Karpas-422 (cell line): Measurements from ENCODE around the gene JAZF1. TPM values are rescaled to one million over a fixed set of nuclear protein-coding genes. Genes with fewer than 3 reads are reported as not detected.

ENCODE experiments used
- DNase-seq: peaks from one replicate; pipeline ENCODE4 v3.0.0-alpha.2; 2015
- H2AFZ ChIP-seq: fragments of 200-600 bp; sonication (generic); 2 replicates; pipeline ENCODE4 v1.6.1; 2014; ENCODE audit warnings: antibody characterized with exemption, low read length, mixed read lengths
- H3K27ac ChIP-seq: fragments of 200-600 bp; sonication (generic); 2 replicates; pipeline ENCODE4 v1.5.1; 2014; ENCODE audit warnings: mild to moderate bottlenecking, low read length, moderate library complexity
- H3K27me3 ChIP-seq: fragments of 200-600 bp; sonication (generic); 2 replicates; pipeline ENCODE4 v1.6.1; 2014; ENCODE audit warnings: low read length, mixed read lengths
- H3K36me3 ChIP-seq: fragments of 200-600 bp; sonication (generic); 2 replicates; pipeline ENCODE4 v1.6.1; 2014; ENCODE audit warnings: low read length, mixed read lengths; ENCODE audit not compliant: insufficient read depth
- H3K4me1 ChIP-seq: fragments of 200-600 bp; sonication (generic); 2 replicates; pipeline ENCODE4 v1.6.1; 2014; ENCODE audit warnings: mild to moderate bottlenecking, low read length, mixed read lengths
- H3K4me2 ChIP-seq: fragments of 200-600 bp; sonication (generic); 2 replicates; pipeline ENCODE4 v1.6.1; 2014; ENCODE audit warnings: low read length, low read depth, mild to moderate bottlenecking; ENCODE audit not compliant: poor library complexity, severe bottlenecking
- H3K4me3 ChIP-seq: fragments of 200-600 bp; sonication (generic); 2 replicates; pipeline ENCODE4 v1.5.1; 2014; ENCODE audit warnings: mild to moderate bottlenecking, antibody characterized with exemption, low read length, mixed read lengths
- H3K79me2 ChIP-seq: fragments of 200-600 bp; sonication (generic); 2 replicates; pipeline ENCODE4 v1.6.1; 2014; ENCODE audit warnings: mild to moderate bottlenecking, low read length, mixed read lengths
- H3K9ac ChIP-seq: fragments of 200-600 bp; sonication (generic); 2 replicates; pipeline ENCODE4 v1.6.0; 2014; ENCODE audit warnings: low read length
- H3K9me2 ChIP-seq: fragments of 200-600 bp; sonication (generic), shearing (Covaris generic); replicated peaks from 2 replicates; pipeline ENCODE4 v1.6.0; 2014; ENCODE audit warnings: mild to moderate bottlenecking, low read length, moderate library complexity; ENCODE audit not compliant: insufficient read depth
- H3K9me3 ChIP-seq: fragments of 300-700, 200-600 bp; sonication (generic); 2 replicates; pipeline ENCODE4 v1.6.1; 2014; ENCODE audit warnings: low read length, mixed read lengths
- H4K20me1 ChIP-seq: fragments of 200-600 bp; sonication (generic); 2 replicates; pipeline ENCODE4 v1.6.1; 2014; ENCODE audit warnings: mild to moderate bottlenecking, antibody characterized with exemption, low read length, low read depth; ENCODE audit not compliant: insufficient read depth
- total RNA-seq: library from RNA; depleted of rRNA; stranded (reverse); fragments of >200 nt; shearing (Covaris generic); gene quantifications from 2 replicates; pipeline ENCODE4 v1.2.3, GENCODE V29; 2014; ENCODE audit warnings: low replicate concordance

The JAZF1 gene
- total RNA-seq, 1 experiment from 2014 or later, result 4.2 TPM

- Histone ChIP-seq H4K20me1 (peaks cover 8% of the 10 kb centered on the region; the same call in 1 of the 2 replicates), H3K4me1 (no peaks in the 10 kb centered on the region), H3K79me2 (no peaks in the 10 kb centered on the region), H3K9me3 (no peaks in the 10 kb centered on the region), H3K27ac (no peak overlapping the region), H3K9me2 (no peaks in the 10 kb centered on the region), H2AFZ (no peak overlapping the region), H3K4me3 (no peak overlapping the region), H3K9ac (no peak overlapping the region), H3K4me2 (no peak overlapping the region), H3K27me3 (no peaks in the 10 kb centered on the region), H3K36me3 (no peaks in the 10 kb centered on the region)
- no peak for DNase-seq
Observed at GRCh38 chr7:28083998-28084985, 96.3 kb downstream of the JAZF1 start.

- no peaks in the 10 kb centered on the region for H3K9me3 ChIP-seq
- no peaks in the 10 kb centered on the region for H3K4me1 ChIP-seq
- no peak overlapping the region for H3K4me3 ChIP-seq
- no peaks in the 10 kb centered on the region for H3K9me2 ChIP-seq
- peaks cover 6% of the 10 kb centered on the region; the same call in 1 of the 2 replicates for H4K20me1 ChIP-seq
- no peaks in the 10 kb centered on the region for H3K79me2 ChIP-seq
- no peak overlapping the region for H3K27ac ChIP-seq
- H3K9ac ChIP-seq, result no peak overlapping the region
- no peaks in the 10 kb centered on the region for H3K27me3 ChIP-seq
- no peak for DNase-seq
- H3K4me2 ChIP-seq, result no peak overlapping the region
- no peaks in the 10 kb centered on the region for H3K36me3 ChIP-seq
- no peak overlapping the region for H2AFZ ChIP-seq
Observed at GRCh38 chr7:28083164-28083997, 97.2 kb downstream of the JAZF1 start.

- no peak overlapping the region for H3K9ac ChIP-seq
- no peak overlapping the region for H3K4me2 ChIP-seq
- no peaks in the 10 kb centered on the region for H3K36me3 ChIP-seq
- H4K20me1 ChIP-seq, result peaks cover 6% of the 10 kb centered on the region; the same call in 1 of the 2 replicates
- DNase-seq, result no peak
- H3K27ac ChIP-seq, result no peak overlapping the region
- no peak overlapping the region for H3K4me3 ChIP-seq
- H3K9me2 ChIP-seq, result no peaks in the 10 kb centered on the region
- H2AFZ ChIP-seq, result no peak overlapping the region
- no peaks in the 10 kb centered on the region for H3K79me2 ChIP-seq
- H3K4me1 ChIP-seq, result no peaks in the 10 kb centered on the region
- H3K9me3 ChIP-seq, result no peaks in the 10 kb centered on the region
- no peaks in the 10 kb centered on the region for H3K27me3 ChIP-seq
Observed at GRCh38 chr7:28082071-28082470, 98.5 kb downstream of the JAZF1 start.

GRCh38 chr7:28081016-28081415 is 99.6 kb downstream of the JAZF1 start:
- Histone ChIP-seq H3K27me3 (no peaks in the 10 kb centered on the region), H3K27ac (no peak overlapping the region), H2AFZ (no peak overlapping the region), H4K20me1 (peaks cover 6% of the 10 kb centered on the region; the same call in 1 of the 2 replicates), H3K4me3 (no peak overlapping the region), H3K4me2 (no peak overlapping the region), H3K79me2 (no peaks in the 10 kb centered on the region), H3K9me2 (no peaks in the 10 kb centered on the region), H3K9me3 (no peaks in the 10 kb centered on the region), H3K36me3 (no peaks in the 10 kb centered on the region), H3K9ac (no peak overlapping the region), H3K4me1 (no peaks in the 10 kb centered on the region)
- no peak for DNase-seq

- H3K27me3 ChIP-seq, result no peaks in the 10 kb centered on the region
- DNase-seq, result peak; percentile 81
- no peaks in the 10 kb centered on the region for H3K9me2 ChIP-seq
- no peak overlapping the region for H3K4me2 ChIP-seq
- H3K9me3 ChIP-seq, result no peaks in the 10 kb centered on the region
- H2AFZ ChIP-seq, result no peak overlapping the region
- H3K4me1 ChIP-seq, result no peaks in the 10 kb centered on the region
- H4K20me1 ChIP-seq, result peaks cover 6% of the 10 kb centered on the region; the same call in 1 of the 2 replicates
- no peaks in the 10 kb centered on the region for H3K79me2 ChIP-seq
- no peak overlapping the region for H3K4me3 ChIP-seq
- no peaks in the 10 kb centered on the region for H3K36me3 ChIP-seq
- no peak overlapping the region for H3K27ac ChIP-seq
- no peak overlapping the region for H3K9ac ChIP-seq
Observed at GRCh38 chr7:28078036-28078901, 102.3 kb downstream of the JAZF1 start.

GRCh38 chr7:28077616-28078015 is 103.0 kb downstream of the JAZF1 start:
- Histone ChIP-seq H3K9ac (no peak overlapping the region), H3K79me2 (no peaks in the 10 kb centered on the region), H3K4me1 (no peaks in the 10 kb centered on the region)

GRCh38 chr7:28076423-28077200 is 104.0 kb downstream of the JAZF1 start:
- Histone ChIP-seq H3K36me3 (no peaks in the 10 kb centered on the region), H3K9ac (no peak overlapping the region), H3K4me1 (no peaks in the 10 kb centered on the region), H2AFZ (no peak overlapping the region), H3K27ac (no peak overlapping the region), H3K27me3 (no peaks in the 10 kb centered on the region), H3K4me3 (no peak overlapping the region), H4K20me1 (no peaks in the 10 kb centered on the region), H3K79me2 (no peaks in the 10 kb centered on the region), H3K9me3 (no peaks in the 10 kb centered on the region), H3K4me2 (no peak overlapping the region), H3K9me2 (no peaks in the 10 kb centered on the region)
- DNase-seq, result no peak

More at GRCh38 chr7:28077616-28078015, 103.0 kb downstream of the JAZF1 start:
- Histone ChIP-seq H3K4me3 (no peak overlapping the region), H3K9me3 (no peaks in the 10 kb centered on the region), H3K36me3 (no peaks in the 10 kb centered on the region), H3K27ac (no peak overlapping the region), H3K27me3 (no peaks in the 10 kb centered on the region), H3K9me2 (no peaks in the 10 kb centered on the region), H2AFZ (no peak overlapping the region), H4K20me1 (peaks cover 6% of the 10 kb centered on the region; the same call in 1 of the 2 replicates), H3K4me2 (no peak overlapping the region)
- no peak for DNase-seq
